IMR-90 (cell line): ENCODE results near the gene AGXT. TPM values are rescaled to one million over a fixed set of nuclear protein-coding genes. Genes with fewer than 3 reads are reported as not detected.

Experiments used
- ATAC-seq: fragments of 200-7000 bp; cut with Tn5 transposase; 2 replicates; pipeline ENCODE4 v1.9.1; 2020; ENCODE audit warnings: low read depth, mild to moderate bottlenecking, moderate library complexity
- BruUV-seq: library from RNA; stranded (reverse); fragments of 400-500 nt; replicated peaks from 2 replicates; lab custom pipeline; 2021; lab: Mats Ljungman, UMichigan
- CTCF ChIA-PET: fragments of 300-600 bp; formaldehyde crosslinking; extraction: SDS; loops from one replicate; lab custom pipeline; 2021; ENCODE audit warnings: antibody characterized with exemption; lab: Yijun Ruan, JAX
- POLR2A ChIA-PET: fragments of 300-600 bp; sonication (Branson Sonifier 250); formaldehyde crosslinking; loops from one replicate; lab custom pipeline; 2022; ENCODE audit warnings: antibody characterized with exemption; ENCODE audit not compliant: unreplicated experiment; lab: Charles Lee
- DNase-seq: peaks from one replicate; pipeline ENCODE4 v3.0.0; 2013
- H2AFZ ChIP-seq: replicated peaks from 2 replicates; pipeline ENCODE3; 2013; ENCODE audit warnings: low read length, mild to moderate bottlenecking; ENCODE audit not compliant: poor library complexity
- H2AK5ac ChIP-seq: 2 replicates; pipeline ENCODE4 v1.6.1; 2013; ENCODE audit warnings: low read depth, low read length, inconsistent platforms
- H2AK9ac ChIP-seq: replicated peaks from 2 replicates; pipeline ENCODE3; 2013; ENCODE audit warnings: mild to moderate bottlenecking, low read depth, low read length, moderate library complexity; ENCODE audit not compliant: poor library complexity
- H2BK120ac ChIP-seq: 2 replicates; pipeline ENCODE4 v1.6.1; 2013; ENCODE audit warnings: low read depth, low read length, inconsistent platforms
- H2BK15ac ChIP-seq: 3 replicates; pipeline ENCODE4 v1.6.1; 2013; ENCODE audit warnings: low read depth, low read length, inconsistent platforms
- H2BK20ac ChIP-seq: 2 replicates; pipeline ENCODE4 v1.6.1; 2013; ENCODE audit warnings: low read depth, mild to moderate bottlenecking, inconsistent platforms, low read length, moderate library complexity
- H2BK5ac ChIP-seq: 2 replicates; pipeline ENCODE4 v1.6.1; 2013; ENCODE audit warnings: mild to moderate bottlenecking, low read depth, low read length, inconsistent platforms; ENCODE audit not compliant: poor library complexity, severe bottlenecking
- H3K14ac ChIP-seq: replicated peaks from 2 replicates; pipeline ENCODE4 v1.6.1; 2013; ENCODE audit warnings: low read depth, low read length, inconsistent platforms
- H3K18ac ChIP-seq: 2 replicates; pipeline ENCODE4 v1.6.1; 2013; ENCODE audit warnings: low read depth, low read length, control low read depth
- H3K23ac ChIP-seq: 2 replicates; pipeline ENCODE4 v1.6.1; 2013; ENCODE audit warnings: low read depth, low read length, inconsistent platforms
- H3K27ac ChIP-seq: 2 replicates; pipeline ENCODE4 v1.5.1; 2013; ENCODE audit warnings: mild to moderate bottlenecking, control low read depth, low read length; ENCODE audit not compliant: insufficient read depth
- H3K27me3 ChIP-seq: 2 replicates; pipeline ENCODE4 v1.6.1; 2013; ENCODE audit warnings: low read length; ENCODE audit not compliant: control insufficient read depth, insufficient read depth
- H3K36me3 ChIP-seq: 2 replicates; pipeline ENCODE4 v1.6.1; 2013; ENCODE audit warnings: low read length, mixed read lengths; ENCODE audit not compliant: control insufficient read depth, insufficient read depth
- H3K4ac ChIP-seq: 2 replicates; pipeline ENCODE4 v1.6.1; 2013; ENCODE audit warnings: low read depth, low read length, inconsistent platforms
- H3K4me1 ChIP-seq: 2 replicates; pipeline ENCODE4 v1.6.1; 2013; ENCODE audit warnings: low read length, mixed read lengths; ENCODE audit not compliant: control insufficient read depth, insufficient read depth
- H3K4me2 ChIP-seq: 2 replicates; pipeline ENCODE4 v1.6.1; 2013; ENCODE audit warnings: low read depth, mild to moderate bottlenecking, control low read depth, low read length, moderate library complexity
- H3K4me3 ChIP-seq: 2 replicates; pipeline ENCODE4 v1.5.1; 2013; ENCODE audit warnings: low read depth, mild to moderate bottlenecking, control low read depth, low read length, moderate library complexity; ENCODE audit not compliant: insufficient read depth
- H3K56ac ChIP-seq: 2 replicates; pipeline ENCODE4 v1.6.1; 2013; ENCODE audit warnings: low read length, inconsistent platforms; ENCODE audit not compliant: insufficient read depth; ENCODE audit errors: extremely low read depth
- H3K79me1 ChIP-seq, 2 experiments: 2 replicates each; pipeline ENCODE4 v1.6.1; 2013; ENCODE audit warnings: low read length in 2 of 2, inconsistent platforms in 1 of 2, low read depth in 1 of 2
- H3K9ac ChIP-seq: 2 replicates; pipeline ENCODE4 v1.6.1; 2013; ENCODE audit warnings: low read depth, low read length, control low read depth
- H3K9me1 ChIP-seq: 2 replicates; pipeline ENCODE4 v1.6.1; 2013; ENCODE audit warnings: low read length, inconsistent platforms; ENCODE audit not compliant: insufficient read depth
- H3K9me3 ChIP-seq: 2 replicates; pipeline ENCODE4 v1.6.1; 2013; ENCODE audit warnings: low read length; ENCODE audit not compliant: control insufficient read depth, insufficient read depth
- H4K20me1 ChIP-seq: 2 replicates; pipeline ENCODE4 v1.6.1; 2013; ENCODE audit warnings: low read length, inconsistent platforms; ENCODE audit not compliant: insufficient read depth
- H4K5ac ChIP-seq: 2 replicates; pipeline ENCODE4 v1.6.1; 2013; ENCODE audit warnings: mild to moderate bottlenecking, low read depth, low read length, control low read depth
- H4K8ac ChIP-seq, 2 experiments: 2 replicates each; pipeline ENCODE4 v1.6.1; 2013; ENCODE audit warnings: low read depth in 2 of 2, low read length in 2 of 2, control low read depth in 1 of 2, inconsistent platforms in 1 of 2
- H4K91ac ChIP-seq: 2 replicates; pipeline ENCODE4 v1.6.1; 2013; ENCODE audit warnings: low read depth, low read length, inconsistent platforms; ENCODE audit not compliant: insufficient read depth
- BHLHE40 ChIP-seq: fragments of 150-350 bp; IDR thresholded peaks from 2 replicates; pipeline ENCODE4 v1.6.1; 2016; ENCODE audit warnings: mild to moderate bottlenecking, low read depth, low read length
- CEBPB ChIP-seq: IDR thresholded peaks from 2 replicates; pipeline ENCODE4 v1.6.1; 2012; ENCODE audit warnings: low read depth, low read length, improper control_type of control experiment
- CHD1 ChIP-seq: IDR thresholded peaks from 2 replicates; pipeline ENCODE4 v1.6.1; 2012; ENCODE audit warnings: low read depth, low read length, improper control_type of control experiment
- CTCF ChIP-seq: conservative IDR thresholded peaks from 2 replicates; pipeline ENCODE4 v1.5.1; 2012; ENCODE audit warnings: mild to moderate bottlenecking, low read depth, low read length, improper control_type of control experiment
- FOS ChIP-seq: fragments of 150-350 bp; IDR thresholded peaks from 2 replicates; pipeline ENCODE4 v1.6.1; 2016; ENCODE audit warnings: low read depth, low read length
- MAFK ChIP-seq: IDR thresholded peaks from 2 replicates; pipeline ENCODE4 v1.6.1; 2012; ENCODE audit warnings: low read depth, low read length, improper control_type of control experiment
- MXI1 ChIP-seq: IDR thresholded peaks from 2 replicates; pipeline ENCODE4 v1.6.1; 2012; ENCODE audit warnings: low read depth, mild to moderate bottlenecking, low read length, moderate library complexity, borderline replicate concordance
- POLR2A ChIP-seq: IDR thresholded peaks from 2 replicates; pipeline ENCODE4 v1.6.1; 2012; ENCODE audit warnings: mild to moderate bottlenecking, low read depth, low read length
- RAD21 ChIP-seq: IDR thresholded peaks from 2 replicates; pipeline ENCODE4 v1.6.1; 2012; ENCODE audit warnings: low read length, improper control_type of control experiment
- RCOR1 ChIP-seq: IDR thresholded peaks from 2 replicates; pipeline ENCODE4 v1.6.1; 2012; ENCODE audit warnings: mild to moderate bottlenecking, low read length, improper control_type of control experiment; ENCODE audit not compliant: insufficient replicate concordance
- RFX5 ChIP-seq: IDR thresholded peaks from 2 replicates; pipeline ENCODE4 v1.8.0; 2012; ENCODE audit warnings: low read depth, mild to moderate bottlenecking, low read length, moderate library complexity
- USF2 ChIP-seq: fragments of 150-350 bp; IDR thresholded peaks from 2 replicates; pipeline ENCODE4 v1.6.1; 2017; ENCODE audit warnings: mild to moderate bottlenecking, antibody characterized with exemption, low read length, low read depth
- WGBS, 2 experiments: methylation state at CpG; one replicate each; pipeline versions ENCODE4 v1.1.5 to v1.1.7; 2013; ENCODE audit warnings: missing lambda C conversion rate in 2 of 2; ENCODE audit not compliant: insufficient read length in 1 of 2; ENCODE audit errors: extremely low coverage in 2 of 2; 5-methylcytosine and 5-hydroxymethylcytosine counted together
- dilution Hi-C: fragments of 300-500 bp; cut with HindIII; formaldehyde crosslinking; loops from one replicate; pipeline ENCODE4 v1.14.3; 2018; ENCODE audit warnings: low sequenced_read_pairs; ENCODE audit not compliant: unreplicated experiment
- in situ Hi-C: fragments of 300-500 bp; cut with MboI; formaldehyde crosslinking; loops from 3 replicates; pipeline ENCODE4 v1.14.3; 2019; ENCODE audit warnings: low sequenced_read_pairs, inconsistent platforms, mixed read lengths
- intact Hi-C: fragments of 100-400 bp; cut with micrococcal nuclease; formaldehyde crosslinking; loops from 2 replicates; pipeline ENCODE4 v1.10.0; 2022
- polyA plus RNA-seq, 3 experiments: library from polyadenylated mRNA; depleted of rRNA; stranded (reverse); fragments of >200 nt; gene quantifications; 2 replicates each; pipeline ENCODE4 v1.2.3, GENCODE V29; 2012; ENCODE audit warnings: low replicate concordance in 1 of 3
- total RNA-seq: library from RNA; depleted of rRNA; stranded (reverse); fragments of >200 nt; gene quantifications from 2 replicates; pipeline ENCODE4 v1.2.3, GENCODE V29; 2012
- TF ChIP-seq, protein P1 (sequence below): fragments of 150-350 bp; IDR thresholded peaks from 2 replicates; pipeline ENCODE4 v1.6.1; 2016; ENCODE audit warnings: low read depth, mild to moderate bottlenecking, low read length, moderate library complexity, borderline replicate concordance

AGXT gene
- total and polyA plus RNA-seq, 2 of the 4 experiments (the other 2 are of a cell fraction): not detected

DNA sequence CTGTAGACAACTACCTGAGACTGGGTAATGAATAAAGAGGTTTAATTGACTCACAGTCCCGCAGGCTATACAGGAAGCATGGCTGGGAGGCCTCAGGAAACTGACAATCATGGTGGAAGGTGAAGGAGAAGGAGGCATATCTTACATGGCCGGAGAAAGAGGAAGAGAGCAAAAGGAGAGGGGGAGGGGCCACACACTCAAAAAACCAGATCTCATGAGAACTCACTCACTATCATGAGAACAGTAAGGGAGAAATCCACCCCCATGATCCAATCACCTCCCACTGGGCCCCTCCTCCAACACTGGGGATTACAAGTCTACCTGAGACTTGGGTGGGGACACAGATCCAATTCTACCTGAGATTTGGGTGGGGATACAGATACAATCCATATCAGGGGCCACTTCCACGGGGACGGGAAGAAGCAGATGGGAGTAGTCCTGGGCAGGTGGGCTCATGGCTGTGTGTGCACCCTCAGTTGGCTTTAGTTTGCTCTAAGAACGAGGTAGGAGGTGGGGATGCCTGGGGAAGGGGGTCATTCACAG, 17.5 kb downstream of the AGXT start:
- H2BK20ac ChIP-seq: no peak overlapping the region
- no peak overlapping the region for H3K14ac ChIP-seq
- no peaks in the 10 kb centered on the region for H3K79me1 ChIP-seq
- dilution Hi-C loops: no loop called here
- ChIA-PET CTCF (no interaction called here), POLR2A (no interaction called here)
- H2BK120ac ChIP-seq: no peak overlapping the region
- no peak overlapping the region for H2AK9ac ChIP-seq
- H4K5ac ChIP-seq: no peak overlapping the region
- peaks cover 10% of the 10 kb centered on the region for H3K27me3 ChIP-seq
- no peak overlapping the region for H3K4ac ChIP-seq
- no peak overlapping the region for H3K23ac ChIP-seq
- no peaks in the 10 kb centered on the region for H3K4me1 ChIP-seq
- WGBS, 2 experiments: no CpG with 5 or more reads among the region's 5 CpGs
- no peak for TF ChIP-seq MXI1
- no peak for TF ChIP-seq RFX5
- TF ChIP-seq RCOR1: no peak
- TF ChIP-seq CHD1: no peak
- TF ChIP-seq CTCF: no peak
- TF ChIP-seq BHLHE40: no peak
- TF ChIP-seq MAFK: no peak
- TF ChIP-seq RAD21: no peak
- TF ChIP-seq, protein P1, sequence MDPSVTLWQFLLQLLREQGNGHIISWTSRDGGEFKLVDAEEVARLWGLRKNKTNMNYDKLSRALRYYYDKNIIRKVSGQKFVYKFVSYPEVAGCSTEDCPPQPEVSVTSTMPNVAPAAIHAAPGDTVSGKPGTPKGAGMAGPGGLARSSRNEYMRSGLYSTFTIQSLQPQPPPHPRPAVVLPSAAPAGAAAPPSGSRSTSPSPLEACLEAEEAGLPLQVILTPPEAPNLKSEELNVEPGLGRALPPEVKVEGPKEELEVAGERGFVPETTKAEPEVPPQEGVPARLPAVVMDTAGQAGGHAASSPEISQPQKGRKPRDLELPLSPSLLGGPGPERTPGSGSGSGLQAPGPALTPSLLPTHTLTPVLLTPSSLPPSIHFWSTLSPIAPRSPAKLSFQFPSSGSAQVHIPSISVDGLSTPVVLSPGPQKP: no peak
- no peak for TF ChIP-seq POLR2A
- no peak for TF ChIP-seq CEBPB
- TF ChIP-seq USF2: no peak
- no peak for TF ChIP-seq FOS
- no peak for ATAC-seq
- H3K27ac ChIP-seq: no peak overlapping the region
- H2AK5ac ChIP-seq: no peak overlapping the region
- H3K9me3 ChIP-seq: no peaks in the 10 kb centered on the region
- H3K9me1 ChIP-seq: no peaks in the 10 kb centered on the region
- H2BK15ac ChIP-seq: no peak overlapping the region
- H4K20me1 ChIP-seq: no peaks in the 10 kb centered on the region
- H3K9ac ChIP-seq: no peak overlapping the region
- no peak overlapping the region for H2BK5ac ChIP-seq
- H3K56ac ChIP-seq: no peak overlapping the region
- H3K36me3 ChIP-seq: no peaks in the 10 kb centered on the region
- H2AFZ ChIP-seq: no peak overlapping the region
- in situ Hi-C loops: no loop called here
- no peak overlapping the region for H3K4me3 ChIP-seq
- intact Hi-C loops: no loop called here
- no peak overlapping the region for H3K4me2 ChIP-seq
- H4K91ac ChIP-seq: no peak overlapping the region
- no peak for DNase-seq
- no TSS peak for BruUV-seq
- H3K18ac ChIP-seq: no peak overlapping the region
- H4K8ac ChIP-seq: no peak overlapping the region
